ENCODE data around the gene PODN. TPM values are rescaled to one million over a fixed set of nuclear protein-coding genes. Genes with fewer than 3 reads are reported as not detected.

The PODN gene
- total RNA-seq (100 to 1,000 TPM; 106 to 254 (median 154) TPM), polyA plus RNA-seq (100 to 1,000 TPM in 1 of 2 donors, 10 to 100 TPM in 1; 72.8 to 203 TPM)
- long read RNA-seq, donor 1, transcript PODN-201 (11 exons, 3,010 nt): major isoform, 90 of 311 reads
- long read RNA-seq, donor 1, partial matches to known transcripts: 96 of 311 reads
- long read RNA-seq, donor 1, other reads (novel, unspliced or antisense): 122 of 311 reads
- long read RNA-seq, donor 2, partial matches to known transcripts: 0 of 1 reads
- long read RNA-seq, donor 2, other reads (novel, unspliced or antisense): 0 of 1 reads
- long read RNA-seq, donor 3, transcript PODN-201 (11 exons, 3,010 nt): major isoform, 339 of 648 reads
- long read RNA-seq, donor 3, transcript PODN-202 (13 exons, 3,287 nt): minor isoform, 5 of 648 reads
- long read RNA-seq, donor 3, partial matches to known transcripts: 192 of 648 reads
- long read RNA-seq, donor 3, other reads (novel, unspliced or antisense): 110 of 648 reads

GRCh38 chr1:53061859-53062707 is at the start of gene PODN:
Gene PODN, plus strand, starts transcription at chr1:53062213. Its CDS starts 7,643 bp downstream, at chr1:53069856.
- Histone ChIP-seq H3K27me3 (no peaks in the 10 kb centered on the region), H3K36me3 (no peaks in the 10 kb centered on the region), H3K9me3 (no peaks in the 10 kb centered on the region), H3K27ac (peak within 1 kb of the TSS; percentile 88 to 94), H3K4me3 (peak within 1 kb of the TSS; percentile 78), H3K4me1 (ENCODE audit: insufficient read depth) (peaks cover 21% of the 10 kb centered on the region)
- intact Hi-C loops (cut with DNase I): loop anchor here in 2 of 4 donors (5.0 to 10.0 kb wide), 4 partner anchors 35 to 140 kb away; partner anchors contain the start of gene ECHDC2 (in 2 of the 2)
- 0 to 2% (median 1%) methylated on average over 49 to 73 of the region's 73 CpGs for WGBS, 3 donors
- TF ChIP-seq EP300 (IDR thresholded peaks at IDR 0.05) (no peak), CTCF (IDR thresholded peaks at IDR 0.05) (no peak), POLR2A (IDR thresholded peaks at IDR 0.05) (no peak)
- DNase-seq: peak; percentile 79 to 88 (median 86)

GRCh38 chr1:53014791-53015507 is 47.1 kb upstream of the PODN start:
- Histone ChIP-seq H3K27me3 (no peaks in the 10 kb centered on the region), H3K36me3 (no peaks in the 10 kb centered on the region), H3K9me3 (no peaks in the 10 kb centered on the region), H3K4me3 (peak overlapping the region; percentile 47), H3K4me1 (ENCODE audit: insufficient read depth) (peaks cover 5% of the 10 kb centered on the region), H3K27ac (no peak overlapping the region)
- 1% methylated on average over 9 of the region's 9 CpGs for WGBS, 3 donors
- intact Hi-C loops (cut with DNase I): loop anchor here in 1 of 4 donors (10.0 kb wide), 1 partner anchor 50 kb away; the partner anchor contains the start of gene PODN
- peak; percentile 62 to 64 (median 63) for DNase-seq
- TF ChIP-seq POLR2A (IDR thresholded peaks at IDR 0.05) (no peak), CTCF (IDR thresholded peaks at IDR 0.05) (no peak), EP300 (IDR thresholded peaks at IDR 0.05) (no peak)

- Histone ChIP-seq H3K27me3 (no peaks in the 10 kb centered on the region), H3K9me3 (no peaks in the 10 kb centered on the region), H3K4me1 (ENCODE audit: insufficient read depth) (peaks cover 5% of the 10 kb centered on the region), H3K36me3 (no peaks in the 10 kb centered on the region), H3K27ac (no peak overlapping the region), H3K4me3 (peak overlapping the region; percentile 47)
- no peak for DNase-seq
- no peak for TF ChIP-seq CTCF (IDR thresholded peaks at IDR 0.05)
- TF ChIP-seq POLR2A (IDR thresholded peaks at IDR 0.05): no peak
- TF ChIP-seq EP300 (IDR thresholded peaks at IDR 0.05): no peak
- WGBS, 3 donors: 10 to 12% (median 10%) methylated on average over 3 of the region's 3 CpGs
- intact Hi-C loops (cut with DNase I): loop anchor here in 1 of 4 donors (10.0 kb wide), 1 partner anchor 49 kb away; the partner anchor contains the start of gene PODN
These were observed 46.5 kb upstream of the PODN start for GRCh38 chr1:53015508-53015860.

- no peak for DNase-seq
- no peak for TF ChIP-seq CTCF (IDR thresholded peaks at IDR 0.05)
- TF ChIP-seq POLR2A (IDR thresholded peaks at IDR 0.05): no peak
- TF ChIP-seq EP300 (IDR thresholded peaks at IDR 0.05): no peak
- H3K27me3 ChIP-seq: no peaks in the 10 kb centered on the region
- H3K4me1 ChIP-seq (ENCODE audit: insufficient read depth): peaks cover 5% of the 10 kb centered on the region
- WGBS, 3 donors: 93 to 100% (median 98%) methylated on average over 1 of the region's 1 CpG
- H3K36me3 ChIP-seq: no peaks in the 10 kb centered on the region
- H3K4me3 ChIP-seq: no peak overlapping the region
- no peak overlapping the region for H3K27ac ChIP-seq
- no peaks in the 10 kb centered on the region for H3K9me3 ChIP-seq
- intact Hi-C loops (cut with DNase I): loop anchor here in 1 of 4 donors (10.0 kb wide), 1 partner anchor 48 kb away; the partner anchor contains the start of gene PODN
These were observed 45.3 kb upstream of the PODN start for GRCh38 chr1:53016705-53017104.

Data from ovary (tissue), 10 donors.